GM10248 (cell line): ENCODE results near the gene KRT13.

Experiments
- CTCF ChIA-PET: fragments of 300-600 bp; sonication (Branson Sonifier 250); formaldehyde crosslinking; extraction: SDS; loops from one replicate; lab custom pipeline; 2021; ENCODE audit warnings: antibody characterized with exemption; lab: Yijun Ruan, JAX
- POLR2A ChIA-PET: fragments of 350-650 bp; sonication (Branson Sonifier 250); formaldehyde crosslinking; extraction: SDS; loops from one replicate; lab custom pipeline; 2020; ENCODE audit warnings: antibody characterized with exemption; lab: Yijun Ruan, JAX
- DNase-seq: peaks from one replicate; pipeline ENCODE4 v3.0.0; 2012; ENCODE audit errors: extremely low spot score
- TF ChIP-seq, protein P1 (sequence below): IDR thresholded peaks from 2 replicates; pipeline ENCODE4 v1.5.1; 2012; ENCODE audit warnings: mild to moderate bottlenecking, low read depth; ENCODE audit errors: extremely low read depth, missing control alignments, control extremely low read depth

KRT13 gene

DNA sequence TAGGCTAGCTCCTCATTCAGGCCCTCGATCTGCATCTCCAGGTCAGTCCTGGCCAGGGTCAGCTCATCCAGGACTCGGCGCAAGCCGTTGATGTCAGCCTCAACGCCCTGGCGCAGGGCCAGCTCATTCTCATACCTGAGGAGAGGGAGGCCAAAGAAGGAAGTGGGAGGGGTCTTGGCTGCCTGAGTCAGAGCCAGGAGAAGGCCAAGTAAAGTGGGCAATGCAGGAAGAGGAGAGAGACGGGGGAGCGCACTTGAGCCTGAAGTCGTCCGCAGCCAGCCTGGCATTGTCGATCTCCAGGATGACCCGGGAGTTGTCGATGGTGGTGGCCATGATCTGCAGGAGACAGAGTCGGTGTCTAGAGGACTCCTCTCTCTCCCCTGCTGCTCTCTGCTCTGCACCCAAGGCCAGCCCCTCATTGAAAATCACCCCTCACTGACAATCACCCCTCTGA lies 11.4 kb upstream of the KRT13 start:
- TF ChIP-seq, protein P1, sequence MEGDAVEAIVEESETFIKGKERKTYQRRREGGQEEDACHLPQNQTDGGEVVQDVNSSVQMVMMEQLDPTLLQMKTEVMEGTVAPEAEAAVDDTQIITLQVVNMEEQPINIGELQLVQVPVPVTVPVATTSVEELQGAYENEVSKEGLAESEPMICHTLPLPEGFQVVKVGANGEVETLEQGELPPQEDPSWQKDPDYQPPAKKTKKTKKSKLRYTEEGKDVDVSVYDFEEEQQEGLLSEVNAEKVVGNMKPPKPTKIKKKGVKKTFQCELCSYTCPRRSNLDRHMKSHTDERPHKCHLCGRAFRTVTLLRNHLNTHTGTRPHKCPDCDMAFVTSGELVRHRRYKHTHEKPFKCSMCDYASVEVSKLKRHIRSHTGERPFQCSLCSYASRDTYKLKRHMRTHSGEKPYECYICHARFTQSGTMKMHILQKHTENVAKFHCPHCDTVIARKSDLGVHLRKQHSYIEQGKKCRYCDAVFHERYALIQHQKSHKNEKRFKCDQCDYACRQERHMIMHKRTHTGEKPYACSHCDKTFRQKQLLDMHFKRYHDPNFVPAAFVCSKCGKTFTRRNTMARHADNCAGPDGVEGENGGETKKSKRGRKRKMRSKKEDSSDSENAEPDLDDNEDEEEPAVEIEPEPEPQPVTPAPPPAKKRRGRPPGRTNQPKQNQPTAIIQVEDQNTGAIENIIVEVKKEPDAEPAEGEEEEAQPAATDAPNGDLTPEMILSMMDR: no peak
- ChIA-PET POLR2A (no interaction called here), CTCF (interaction anchor here (1.1 to 1.8 kb wide), 2 partner anchors 32 to 132 kb away, joined by 3 to 7 read pairs; no protein-coding TSS in a partner anchor)
- no peak for DNase-seq

GRCh38 chr17:41516147-41516829 lies 10.9 kb upstream of the KRT13 start:
- ChIA-PET CTCF (interaction anchor here (0.6 to 1.8 kb wide), 3 partner anchors 32 to 145 kb away, joined by 3 to 7 read pairs (median 3); no protein-coding TSS in a partner anchor), POLR2A (no interaction called here)
- TF ChIP-seq, protein P1: no peak
- DNase-seq: no peak

DNA sequence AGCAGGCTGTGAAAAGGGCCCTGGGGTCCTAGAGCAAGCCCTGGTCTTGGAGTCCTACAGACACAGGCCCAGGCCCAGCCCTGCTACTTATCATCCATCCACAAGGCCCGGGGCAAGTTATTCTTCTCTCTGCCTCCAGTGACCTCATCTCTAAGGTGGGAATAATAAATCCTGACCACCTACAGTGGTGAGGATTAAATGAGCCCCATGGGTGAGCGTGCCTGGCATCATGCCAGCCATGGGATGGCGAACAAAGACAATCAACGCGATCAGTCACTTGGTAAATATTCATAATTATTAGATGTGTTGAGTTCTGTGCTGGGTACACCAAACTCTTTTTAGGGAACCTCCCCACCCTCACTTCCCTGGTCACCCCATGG lies 7.7 kb upstream of the KRT13 start:
- TF ChIP-seq, protein P1: no peak
- DNase-seq: no peak
- POLR2A ChIA-PET: no interaction called here
- CTCF ChIA-PET: no interaction called here

GRCh38 chr17:41512546-41513167 lies 7.2 kb upstream of the KRT13 start:
- ChIA-PET CTCF (interaction anchor here (1.6 kb wide), 1 partner anchor 11 kb away, joined by 4 read pairs; no protein-coding TSS in a partner anchor), POLR2A (no interaction called here)
- DNase-seq: no peak
- TF ChIP-seq, protein P1: no peak

DNA sequence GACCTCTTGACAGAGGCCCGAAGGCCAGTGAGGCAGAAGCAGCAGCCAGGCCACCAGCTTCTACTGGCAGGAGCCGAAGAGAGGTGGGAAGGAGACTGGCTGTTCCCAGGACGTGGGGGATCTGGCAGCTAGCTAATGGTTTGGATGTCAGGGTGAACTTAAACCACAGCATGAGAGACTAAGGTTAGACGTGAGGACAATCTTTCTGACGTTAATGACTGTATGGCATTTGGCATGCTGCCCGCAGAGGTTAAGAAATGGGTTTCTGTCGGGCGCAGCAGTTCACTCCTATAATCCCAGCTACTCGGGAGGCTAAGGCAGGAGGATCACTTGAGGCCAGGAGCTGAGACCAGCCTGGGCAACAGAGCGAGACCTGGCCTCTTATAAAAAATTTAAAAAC lies 6.3 kb upstream of the KRT13 start:
- ChIA-PET CTCF (interaction anchor here (1.6 kb wide), 1 partner anchor 10 kb away, joined by 4 read pairs; no protein-coding TSS in a partner anchor), POLR2A (no interaction called here)
- TF ChIP-seq, protein P1: no peak
- DNase-seq: no peak

DNA sequence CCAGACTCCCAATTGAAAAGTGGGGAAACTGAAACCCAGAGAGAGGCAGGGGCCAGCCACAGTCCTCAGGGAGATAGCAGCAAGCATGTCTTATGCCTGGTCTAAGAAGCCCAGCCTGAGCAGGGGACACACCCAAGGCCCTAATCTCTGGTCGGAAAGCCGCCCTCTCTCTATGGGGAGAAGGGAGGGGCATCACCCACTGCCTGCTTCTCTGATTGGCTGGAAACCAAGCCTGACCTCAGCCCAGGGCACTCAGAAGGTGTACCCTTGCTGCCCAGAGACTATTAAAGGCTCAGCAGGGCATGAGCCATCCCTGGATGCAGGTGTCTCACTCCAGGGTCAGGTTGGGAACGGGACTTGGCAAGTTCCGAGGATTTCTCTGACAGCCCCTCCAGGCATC lies 5.7 kb upstream of the KRT13 start:
- ChIA-PET POLR2A (no interaction called here), CTCF (no interaction called here)
- TF ChIP-seq, protein P1: no peak
- no peak for DNase-seq
